ENCODE results near the gene C1QL1. TPM values are rescaled to one million over a fixed set of nuclear protein-coding genes. Genes with fewer than 3 reads are reported as not detected.

Gene C1QL1
- total and polyA plus RNA-seq, 2 experiments from 2014 or later: 25.2 to 38.6 TPM

DNA sequence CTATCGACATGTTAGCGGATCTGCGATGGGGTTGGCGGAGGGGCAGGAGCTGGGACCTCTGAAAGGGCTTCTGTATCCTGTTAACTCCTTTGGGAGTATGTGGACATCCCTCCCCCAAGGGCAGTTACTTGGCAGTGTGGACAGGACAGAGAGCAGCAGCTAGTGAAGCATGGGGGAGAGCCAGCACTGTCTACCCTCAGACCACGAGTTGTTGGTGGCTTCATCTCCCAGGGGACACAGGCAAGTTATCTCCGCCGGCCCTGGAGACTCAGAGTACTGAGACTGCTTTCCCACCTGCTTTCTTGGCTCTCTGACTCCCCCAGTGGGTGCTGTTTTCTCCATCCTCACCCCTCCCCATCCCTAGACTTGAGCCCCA lies 47.5 kb downstream of the C1QL1 start:
- Histone ChIP-seq H3K4me3 (no peak overlapping the region), H3K36me3 (no peaks in the 10 kb centered on the region), H3K27ac (no peak overlapping the region), H3K27me3 (no peaks in the 10 kb centered on the region), H3K4me1 (ENCODE audit: low read depth) (peaks cover 5% of the 10 kb centered on the region), H3K9me3 (ENCODE audit: low read depth) (no peaks in the 10 kb centered on the region)
- TF ChIP-seq, protein P1, sequence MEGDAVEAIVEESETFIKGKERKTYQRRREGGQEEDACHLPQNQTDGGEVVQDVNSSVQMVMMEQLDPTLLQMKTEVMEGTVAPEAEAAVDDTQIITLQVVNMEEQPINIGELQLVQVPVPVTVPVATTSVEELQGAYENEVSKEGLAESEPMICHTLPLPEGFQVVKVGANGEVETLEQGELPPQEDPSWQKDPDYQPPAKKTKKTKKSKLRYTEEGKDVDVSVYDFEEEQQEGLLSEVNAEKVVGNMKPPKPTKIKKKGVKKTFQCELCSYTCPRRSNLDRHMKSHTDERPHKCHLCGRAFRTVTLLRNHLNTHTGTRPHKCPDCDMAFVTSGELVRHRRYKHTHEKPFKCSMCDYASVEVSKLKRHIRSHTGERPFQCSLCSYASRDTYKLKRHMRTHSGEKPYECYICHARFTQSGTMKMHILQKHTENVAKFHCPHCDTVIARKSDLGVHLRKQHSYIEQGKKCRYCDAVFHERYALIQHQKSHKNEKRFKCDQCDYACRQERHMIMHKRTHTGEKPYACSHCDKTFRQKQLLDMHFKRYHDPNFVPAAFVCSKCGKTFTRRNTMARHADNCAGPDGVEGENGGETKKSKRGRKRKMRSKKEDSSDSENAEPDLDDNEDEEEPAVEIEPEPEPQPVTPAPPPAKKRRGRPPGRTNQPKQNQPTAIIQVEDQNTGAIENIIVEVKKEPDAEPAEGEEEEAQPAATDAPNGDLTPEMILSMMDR (IDR thresholded peaks at IDR 0.05; ENCODE audit: low read depth, low read length): no peak
- DNase-seq (ENCODE audit: low read depth in 1 of 2, low spot score in 1 of 2): no peak

DNA sequence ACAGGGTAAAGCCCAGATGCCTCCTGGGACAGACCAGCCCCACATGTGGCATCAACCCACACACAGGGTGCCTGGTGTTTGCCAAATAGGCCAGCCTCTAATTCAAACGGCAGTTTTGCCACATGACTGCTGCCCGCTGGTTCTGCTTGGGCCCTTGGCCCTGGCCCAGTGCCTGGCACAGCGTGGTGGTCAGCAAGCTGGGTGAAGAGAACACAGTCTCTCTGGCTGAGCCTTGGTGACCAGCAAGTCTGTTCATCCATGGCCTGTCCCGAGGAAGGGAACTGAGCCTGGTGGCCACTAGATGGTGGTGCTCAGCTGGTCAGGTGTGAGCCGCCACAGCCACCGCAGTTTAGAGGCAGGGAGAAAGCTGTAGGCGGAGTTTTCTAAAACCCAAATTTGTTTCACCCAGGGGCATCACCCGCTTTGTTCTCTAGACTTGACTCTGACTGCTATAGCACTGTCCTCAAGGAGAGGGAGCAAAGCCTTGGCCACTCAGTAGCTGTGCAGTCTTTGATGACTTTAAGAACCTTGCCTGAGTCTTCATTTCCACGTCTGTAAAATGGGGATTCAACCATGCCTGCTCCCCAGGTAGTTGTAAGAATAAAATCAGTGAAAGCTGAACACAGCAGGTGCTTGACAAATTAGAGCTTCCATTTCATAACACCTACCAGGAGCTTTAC lies 48.1 kb downstream of the C1QL1 start:
- Histone ChIP-seq H3K36me3 (no peaks in the 10 kb centered on the region), H3K4me3 (no peak overlapping the region)

DNA sequence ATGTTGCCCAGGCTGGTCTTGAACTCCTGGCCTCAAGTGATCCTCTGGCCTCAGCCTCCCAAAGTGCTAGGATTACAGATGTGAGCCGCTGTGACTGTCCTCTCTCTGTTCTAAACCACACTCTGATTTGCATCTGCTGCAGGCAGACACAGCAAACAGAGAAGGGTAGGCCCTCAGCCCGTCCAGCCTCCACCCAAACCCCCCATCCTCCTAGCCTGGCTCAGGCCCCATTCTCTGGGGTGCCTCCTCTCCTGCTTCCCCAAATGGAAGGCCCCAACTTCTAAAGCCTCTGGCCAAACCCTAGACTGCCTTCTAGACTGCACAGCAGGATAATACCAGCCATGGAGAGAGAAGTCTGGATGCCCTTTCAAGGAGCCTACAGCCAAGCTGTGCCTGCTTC lies 48.7 kb downstream of the C1QL1 start:
- no peak overlapping the region for H3K27ac ChIP-seq
- H3K4me3 ChIP-seq: no peak overlapping the region
- TF ChIP-seq, protein P1 (IDR thresholded peaks at IDR 0.05; ENCODE audit: low read depth, low read length): no peak
- H3K9me3 ChIP-seq (ENCODE audit: low read depth): no peaks in the 10 kb centered on the region
- H3K27me3 ChIP-seq: no peaks in the 10 kb centered on the region
- peaks cover 5% of the 10 kb centered on the region for H3K4me1 ChIP-seq (ENCODE audit: low read depth)
- H3K36me3 ChIP-seq: no peaks in the 10 kb centered on the region
- no peak for DNase-seq (ENCODE audit: low read depth in 1 of 2, low spot score in 1 of 2)

More for the DNA sequence above, 48.1 kb downstream of the C1QL1 start:
- Histone ChIP-seq H3K27ac (no peak overlapping the region), H3K27me3 (no peaks in the 10 kb centered on the region), H3K4me1 (ENCODE audit: low read depth) (peaks cover 5% of the 10 kb centered on the region), H3K9me3 (ENCODE audit: low read depth) (no peaks in the 10 kb centered on the region)
- TF ChIP-seq, protein P1 (IDR thresholded peaks at IDR 0.05; ENCODE audit: low read depth, low read length): peak; percentile 84
- DNase-seq (ENCODE audit: low read depth in 1 of 2, low spot score in 1 of 2): peak; percentile 85 to 88

DNA sequence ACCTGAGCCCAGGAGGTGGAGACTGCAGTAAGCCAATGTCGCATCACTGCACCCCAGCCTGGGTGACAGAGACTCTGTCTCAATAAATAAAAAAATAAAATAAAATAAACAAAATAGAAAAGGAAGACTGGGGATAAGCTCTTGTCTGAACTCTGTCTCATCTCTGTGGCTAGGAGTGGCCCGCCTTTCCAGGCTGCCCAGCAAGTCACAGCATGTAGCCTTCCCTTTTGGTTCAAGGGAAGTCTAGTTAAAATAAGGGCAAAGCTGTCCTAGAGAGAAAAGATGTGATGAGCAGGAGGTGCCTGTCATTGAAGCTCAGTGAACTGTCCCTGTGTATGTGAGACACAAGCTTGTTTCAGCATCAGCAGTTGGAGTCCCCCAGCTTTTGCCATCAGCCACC lies 50.1 kb downstream of the C1QL1 start:
- Histone ChIP-seq H3K27ac (no peak overlapping the region), H3K9me3 (ENCODE audit: low read depth) (no peaks in the 10 kb centered on the region), H3K27me3 (peaks cover under 1% of the 10 kb centered on the region), H3K4me3 (no peak overlapping the region), H3K36me3 (no peaks in the 10 kb centered on the region), H3K4me1 (ENCODE audit: low read depth) (peaks cover 5% of the 10 kb centered on the region)
- TF ChIP-seq, protein P1 (IDR thresholded peaks at IDR 0.05; ENCODE audit: low read depth, low read length): no peak
- DNase-seq (ENCODE audit: low read depth in 1 of 2, low spot score in 1 of 2): no peak

DNA sequence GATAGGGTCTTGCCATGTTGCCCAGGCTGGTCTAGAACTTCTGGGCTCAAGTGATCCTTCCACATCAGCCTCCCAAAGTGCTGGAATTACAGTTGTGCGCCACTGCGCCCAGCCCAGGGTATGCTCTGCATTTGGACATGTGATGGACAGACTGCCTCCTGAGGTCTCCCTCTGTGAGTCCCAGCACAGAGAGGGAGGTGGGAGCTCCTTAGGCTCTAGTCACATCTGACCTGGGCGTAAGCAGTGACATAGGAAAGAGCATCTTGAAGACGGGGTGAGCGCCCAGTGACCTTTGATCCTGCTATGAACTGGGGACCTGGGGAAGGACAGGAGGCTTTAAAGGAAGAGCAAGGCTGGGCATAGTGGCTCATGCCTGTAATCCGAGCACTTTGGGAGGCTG lies 50.6 kb downstream of the C1QL1 start:
- Histone ChIP-seq H3K27me3 (peaks cover 3% of the 10 kb centered on the region), H3K9me3 (ENCODE audit: low read depth) (no peaks in the 10 kb centered on the region), H3K27ac (no peak overlapping the region), H3K36me3 (no peaks in the 10 kb centered on the region), H3K4me1 (ENCODE audit: low read depth) (peaks cover 5% of the 10 kb centered on the region), H3K4me3 (no peak overlapping the region)
- TF ChIP-seq, protein P1 (IDR thresholded peaks at IDR 0.05; ENCODE audit: low read depth, low read length): no peak
- no peak for DNase-seq (ENCODE audit: low read depth in 1 of 2, low spot score in 1 of 2)
